CD14-positive monocyte (primary cell): ENCODE measurements around the gene CADM1. TPM values are rescaled to one million over a fixed set of nuclear protein-coding genes. Genes with fewer than 3 reads are reported as not detected.

ENCODE experiments used
- DNase-seq, 3 donors: peaks; one replicate each; pipeline ENCODE4 v3.0.0-alpha.2; 2011 to 2022
- H2AFZ ChIP-seq: 2 replicates; pipeline ENCODE4 v1.6.0; 2012; ENCODE audit warnings: mild to moderate bottlenecking, low read depth, low read length, inconsistent platforms; ENCODE audit not compliant: insufficient read depth, poor library complexity, severe bottlenecking
- H3K27ac ChIP-seq, 2 donors: 1 replicate in 1 of 2; 2 replicates in 1 of 2; pipeline ENCODE4 v1.5.1; 2012 to 2013; ENCODE audit warnings: low read length in 2 of 2, control low read depth in 1 of 2, inconsistent platforms in 1 of 2, low read depth in 1 of 2, mild to moderate bottlenecking in 1 of 2
- H3K27me3 ChIP-seq, 2 donors: one replicate each; pipeline versions ENCODE4 v1.6.0 to v1.6.1; 2011 to 2013; ENCODE audit warnings: low read length in 2 of 2; ENCODE audit not compliant: control insufficient read depth in 2 of 2, insufficient read depth in 2 of 2
- H3K36me3 ChIP-seq, 2 donors: replicated peaks in 1 of 2; 1 replicate in 1 of 2; 2 replicates in 1 of 2; pipeline versions ENCODE4 v1.5.1 to v1.6.1; 2012 to 2013; ENCODE audit warnings: low read length in 2 of 2, control low read depth in 1 of 2, inconsistent platforms in 1 of 2, mild to moderate bottlenecking in 1 of 2; ENCODE audit not compliant: insufficient read depth in 2 of 2, control insufficient read depth in 1 of 2
- H3K4me1 ChIP-seq, 2 donors: 1 replicate in 1 of 2; 2 replicates in 1 of 2; pipeline versions ENCODE4 v1.5.1 to v1.6.1; 2012 to 2013; ENCODE audit warnings: low read length in 2 of 2, control low read depth in 1 of 2, inconsistent platforms in 1 of 2, mild to moderate bottlenecking in 1 of 2, moderate library complexity in 1 of 2; ENCODE audit not compliant: insufficient read depth in 2 of 2, control insufficient read depth in 1 of 2
- H3K4me2 ChIP-seq: replicated peaks from 2 replicates; pipeline ENCODE3; 2012; ENCODE audit warnings: low read length, moderate library complexity, mild to moderate bottlenecking; ENCODE audit not compliant: poor library complexity, severe bottlenecking; ENCODE audit errors: extremely low read depth
- H3K4me3 ChIP-seq, 3 experiments: fragments of 200-600 bp in 1 of 3; sonication (generic) in 1 of 3; replicated peaks in 1 of 3; 1 replicate in 2 of 3; 2 replicates in 1 of 3; pipeline ENCODE4 v1.5.1; 2011 to 2013; ENCODE audit warnings: low read length in 3 of 3, mild to moderate bottlenecking in 3 of 3, control low read depth in 2 of 3, low read depth in 2 of 3, inconsistent platforms in 1 of 3, moderate library complexity in 1 of 3
- H3K79me2 ChIP-seq: 2 replicates; pipeline ENCODE4 v1.6.0; 2012; ENCODE audit warnings: mild to moderate bottlenecking, control low read depth, inconsistent platforms, low read length, moderate library complexity; ENCODE audit not compliant: insufficient read depth
- H3K9ac ChIP-seq: 2 replicates; pipeline ENCODE4 v1.6.0; 2017; ENCODE audit warnings: low read length, mild to moderate bottlenecking; ENCODE audit not compliant: insufficient read depth, poor library complexity, severe bottlenecking
- H3K9me3 ChIP-seq, 2 donors: replicated peaks in 1 of 2; 1 replicate in 1 of 2; 2 replicates in 1 of 2; pipeline versions ENCODE4 v1.5.1 to v1.6.1; 2012 to 2013; ENCODE audit warnings: low read length in 2 of 2, control low read depth in 1 of 2; ENCODE audit not compliant: control insufficient read depth in 1 of 2, insufficient read depth in 1 of 2
- H4K20me1 ChIP-seq: 2 replicates; pipeline ENCODE4 v1.6.0; 2012; ENCODE audit warnings: mild to moderate bottlenecking, low read length, control low read depth, moderate library complexity; ENCODE audit not compliant: insufficient read depth
- H3K27ac Mint-ChIP-seq, 7 donors: one replicate each; pipeline ENCODE4 v1.8.0; 2020; ENCODE audit warnings: mild to moderate bottlenecking in 7 of 7, mixed read lengths in 7 of 7, moderate library complexity in 6 of 7, inconsistent platforms in 2 of 7
- H3K27me3 Mint-ChIP-seq, 3 donors: one replicate each; pipeline ENCODE4 v1.8.0; 2021 to 2022; ENCODE audit warnings: low read depth in 3 of 3, mild to moderate bottlenecking in 3 of 3, mixed read lengths in 3 of 3, moderate library complexity in 3 of 3, inconsistent platforms in 1 of 3
- H3K36me3 Mint-ChIP-seq, 2 donors: one replicate each; pipeline ENCODE4 v1.8.0; 2020; ENCODE audit warnings: mixed read lengths in 2 of 2, inconsistent platforms in 1 of 2, mild to moderate bottlenecking in 1 of 2
- H3K4me1 Mint-ChIP-seq: one replicate; pipeline ENCODE4 v1.8.0; 2020; ENCODE audit warnings: mild to moderate bottlenecking, mixed read lengths
- H3K4me3 Mint-ChIP-seq, 2 donors: one replicate each; pipeline ENCODE4 v1.8.0; 2020; ENCODE audit warnings: mild to moderate bottlenecking in 2 of 2, mixed read lengths in 2 of 2, moderate library complexity in 1 of 2
- H3K9me3 Mint-ChIP-seq, 7 donors: one replicate each; pipeline ENCODE4 v1.8.0; 2020 to 2022; ENCODE audit warnings: mixed read lengths in 7 of 7, mild to moderate bottlenecking in 6 of 7, moderate library complexity in 6 of 7, inconsistent platforms in 2 of 7
- WGBS: methylation state at CpG from one replicate; pipeline ENCODE4 v1.1.5; 2013; ENCODE audit warnings: missing lambda C conversion rate; ENCODE audit not compliant: insufficient coverage; 5-methylcytosine and 5-hydroxymethylcytosine counted together
- intact Hi-C, 2 donors: fragments of 100-400 bp; cut with micrococcal nuclease; formaldehyde crosslinking; loops; one replicate each; pipeline versions ENCODE4 v1.15.0 to v1.15.1; 2023
- polyA plus RNA-seq, 3 donors: library from polyadenylated mRNA; depleted of rRNA in 1 of 3; unstranded in 2 of 3; stranded (reverse) in 1 of 3; fragments of 300-500 nt in 2 of 3; fragments of >200 nt in 1 of 3; fragmentation: Illumina TruSeq in 2 of 3; gene quantifications; 1 replicate in 2 of 3; 2 replicates in 1 of 3; pipeline ENCODE4 v1.2.3, GENCODE V29; 2012 to 2021
- TF ChIP-seq, protein P1 (sequence below): fragments of 200-600 bp; IDR thresholded peaks from one replicate; pipeline ENCODE4 v1.8.0; 2022; ENCODE audit warnings: antibody characterized with exemption, mild to moderate bottlenecking

The CADM1 gene
- polyA plus RNA-seq, 3 donors, result not detected

DNA sequence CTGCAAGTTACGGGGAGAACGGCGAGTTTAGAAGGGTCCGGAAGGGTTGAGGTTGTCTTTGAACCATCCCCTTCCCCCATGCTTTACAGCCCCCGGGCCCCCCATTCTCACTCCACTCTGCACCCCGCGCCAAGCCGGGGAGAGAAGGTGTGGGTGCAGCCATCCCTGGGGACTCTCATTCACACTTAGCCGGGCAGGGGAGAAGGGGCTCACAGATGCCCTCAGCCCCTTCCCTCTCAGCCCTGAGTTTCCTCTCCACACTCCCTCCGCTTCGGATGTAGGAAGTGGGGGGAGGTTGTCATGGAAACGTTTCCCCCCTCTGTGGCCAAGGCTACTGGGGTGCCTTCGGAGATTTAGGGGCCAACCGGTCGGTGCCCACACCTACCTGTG, 334 bp downstream of the CADM1 start:
- WGBS, result 2% methylated on average over 6 of the region's 15 CpGs

DNA sequence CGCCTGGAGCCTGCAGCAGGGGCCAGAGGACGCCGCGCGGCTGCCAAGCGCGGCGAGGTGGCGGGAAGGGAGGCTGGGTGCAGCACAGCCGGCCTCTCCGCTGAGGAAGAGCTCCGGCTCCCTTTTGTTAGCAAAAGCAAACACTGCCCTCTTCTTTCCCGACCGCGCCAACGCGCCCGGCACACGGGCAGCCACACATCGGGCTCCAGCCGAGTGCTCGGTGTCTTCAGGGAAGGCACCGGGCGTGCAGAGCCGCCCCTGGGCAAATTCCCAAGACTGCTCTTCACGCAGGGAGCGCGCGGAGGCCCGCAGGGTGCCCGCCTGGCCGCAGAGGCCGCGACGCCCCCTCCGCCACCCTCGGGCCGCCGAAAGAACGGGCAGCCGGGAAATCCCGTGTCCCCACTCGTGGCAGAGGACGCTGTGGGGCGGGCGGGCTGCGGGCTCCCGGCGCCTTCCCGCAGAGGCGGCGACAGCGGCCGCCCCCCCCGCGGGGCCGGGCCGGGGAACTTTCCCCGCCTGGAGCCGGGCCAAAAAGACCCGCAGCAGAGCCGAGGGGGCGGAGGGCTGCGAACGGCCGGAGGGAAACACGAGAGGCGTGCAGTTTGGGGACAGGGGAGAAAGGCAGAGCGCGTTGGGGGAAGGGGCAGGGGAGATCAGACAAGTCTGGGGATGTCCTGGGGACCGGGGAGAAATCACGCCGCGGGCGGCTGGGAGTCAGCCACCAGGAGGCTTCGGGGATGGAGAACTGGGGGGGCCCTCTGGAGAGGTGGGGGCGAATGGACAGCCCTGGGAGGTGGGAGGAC, 931 bp downstream of the CADM1 start:
- Histone ChIP-seq H3K27me3 (peaks cover 91 to 93% of the 10 kb centered on the region in 2 donors), H3K4me1 (peaks cover 19 to 24% of the 10 kb centered on the region in 2 donors), H3K4me2 (peak overlapping the region; percentile 83), H3K27ac (no peak overlapping the region), H3K4me3 (peak overlapping the region in 1 of 3 experiments; percentile 79), H4K20me1 (no peaks in the 10 kb centered on the region), H3K9ac (no peak overlapping the region), H3K79me2 (no peaks in the 10 kb centered on the region), H2AFZ (peak overlapping the region; percentile 42), H3K9me3 (peaks cover 10 to 44% of the 10 kb centered on the region in 2 donors), H3K36me3 (no peaks in the 10 kb centered on the region)
- TF ChIP-seq, protein P1, sequence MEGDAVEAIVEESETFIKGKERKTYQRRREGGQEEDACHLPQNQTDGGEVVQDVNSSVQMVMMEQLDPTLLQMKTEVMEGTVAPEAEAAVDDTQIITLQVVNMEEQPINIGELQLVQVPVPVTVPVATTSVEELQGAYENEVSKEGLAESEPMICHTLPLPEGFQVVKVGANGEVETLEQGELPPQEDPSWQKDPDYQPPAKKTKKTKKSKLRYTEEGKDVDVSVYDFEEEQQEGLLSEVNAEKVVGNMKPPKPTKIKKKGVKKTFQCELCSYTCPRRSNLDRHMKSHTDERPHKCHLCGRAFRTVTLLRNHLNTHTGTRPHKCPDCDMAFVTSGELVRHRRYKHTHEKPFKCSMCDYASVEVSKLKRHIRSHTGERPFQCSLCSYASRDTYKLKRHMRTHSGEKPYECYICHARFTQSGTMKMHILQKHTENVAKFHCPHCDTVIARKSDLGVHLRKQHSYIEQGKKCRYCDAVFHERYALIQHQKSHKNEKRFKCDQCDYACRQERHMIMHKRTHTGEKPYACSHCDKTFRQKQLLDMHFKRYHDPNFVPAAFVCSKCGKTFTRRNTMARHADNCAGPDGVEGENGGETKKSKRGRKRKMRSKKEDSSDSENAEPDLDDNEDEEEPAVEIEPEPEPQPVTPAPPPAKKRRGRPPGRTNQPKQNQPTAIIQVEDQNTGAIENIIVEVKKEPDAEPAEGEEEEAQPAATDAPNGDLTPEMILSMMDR, result no peak
- peaks cover 6 to 7% of the 10 kb centered on the region in 2 donors for H3K36me3 Mint-ChIP-seq
- no peak for DNase-seq
- peaks cover 3 to 23% (median 18%) of the 10 kb centered on the region in 7 donors for H3K9me3 Mint-ChIP-seq
- H3K27me3 Mint-ChIP-seq, result peaks cover 44 to 57% (median 50%) of the 10 kb centered on the region in 3 donors
- under 1% methylated on average over 74 of the region's 77 CpGs for WGBS
- no peak overlapping the region for H3K27ac Mint-ChIP-seq
- intact Hi-C loops, result no loop called here
- peak overlapping the region; percentile 60 to 82 for H3K4me3 Mint-ChIP-seq
- peaks cover 17% of the 10 kb centered on the region for H3K4me1 Mint-ChIP-seq

More for the DNA sequence above, 334 bp downstream of the CADM1 start:
- peaks cover 41 to 53% (median 49%) of the 10 kb centered on the region in 3 donors for H3K27me3 Mint-ChIP-seq
- no peaks in the 10 kb centered on the region for H4K20me1 ChIP-seq
- H3K36me3 ChIP-seq, result no peaks in the 10 kb centered on the region
- peak in 1 of 3 donors; percentile 3 for DNase-seq
- intact Hi-C loops, result no loop called here
- peak overlapping the region; percentile 83 for H3K4me2 ChIP-seq
- peaks cover 19 to 24% of the 10 kb centered on the region in 2 donors for H3K4me1 ChIP-seq
- no peak overlapping the region for H3K9ac ChIP-seq
- no peak overlapping the region for H3K27ac ChIP-seq
- peak overlapping the region; percentile 31 to 79 (median 42) for H3K4me3 ChIP-seq
- peak overlapping the region; percentile 70 for H2AFZ ChIP-seq
- H3K9me3 ChIP-seq, result peaks cover 10 to 44% of the 10 kb centered on the region in 2 donors
- no peaks in the 10 kb centered on the region for H3K79me2 ChIP-seq
- H3K4me1 Mint-ChIP-seq, result peaks cover 17% of the 10 kb centered on the region
- H3K27ac Mint-ChIP-seq, result peak overlapping the region in 1 of 7 donors; percentile 48
- TF ChIP-seq, protein P1, result no peak
- H3K36me3 Mint-ChIP-seq, result peaks cover 6 to 7% of the 10 kb centered on the region in 2 donors
- H3K27me3 ChIP-seq, result peaks cover 89 to 95% of the 10 kb centered on the region in 2 donors
- peaks cover 3 to 23% (median 18%) of the 10 kb centered on the region in 7 donors for H3K9me3 Mint-ChIP-seq
- peak overlapping the region; percentile 60 to 82 for H3K4me3 Mint-ChIP-seq
